Neural cell (in vitro differentiated cells): ENCODE results near the gene SLC22A14. TPM values are rescaled to one million over a fixed set of nuclear protein-coding genes. Genes with fewer than 3 reads are reported as not detected.

Experiments
- H2AFZ ChIP-seq: fragments of 200-600, 300-800 bp; sonication (generic), shearing (Covaris generic); 2 replicates; pipeline ENCODE4 v1.6.0; 2014; ENCODE audit warnings: low read depth, mild to moderate bottlenecking, antibody characterized with exemption, low read length, moderate library complexity
- H3F3A ChIP-seq: fragments of 200-600 bp; shearing (Covaris generic); 2 replicates; pipeline ENCODE4 v1.6.1; 2016; ENCODE audit warnings: mild to moderate bottlenecking, moderate library complexity, mixed read lengths, antibody characterized with exemption, low read length; ENCODE audit not compliant: insufficient read depth, poor library complexity, severe bottlenecking
- H3K27ac ChIP-seq: fragments of 200-600, 300-800 bp; sonication (generic), shearing (Covaris generic); 2 replicates; pipeline ENCODE4 v1.5.1; 2014; ENCODE audit warnings: mild to moderate bottlenecking, low read length, moderate library complexity
- H3K27me3 ChIP-seq: fragments of 300-800, 200-600 bp; sonication (generic), shearing (Covaris generic); 2 replicates; pipeline ENCODE4 v1.6.0; 2014; ENCODE audit warnings: mild to moderate bottlenecking, low read depth, low read length, moderate library complexity; ENCODE audit not compliant: insufficient read depth
- H3K36me3 ChIP-seq: fragments of 300-800, 200-600 bp; sonication (generic), shearing (Covaris generic); 2 replicates; pipeline ENCODE4 v1.5.1; 2014; ENCODE audit warnings: mild to moderate bottlenecking, antibody characterized with exemption, low read length, moderate library complexity; ENCODE audit not compliant: insufficient read depth
- H3K4me2 ChIP-seq: fragments of 300-800, 200-600 bp; sonication (generic), shearing (Covaris generic); 2 replicates; pipeline ENCODE4 v1.6.0; 2014; ENCODE audit warnings: mild to moderate bottlenecking, low read length
- H3K4me3 ChIP-seq: fragments of 300-800, 200-600 bp; sonication (generic), shearing (Covaris generic); 2 replicates; pipeline ENCODE4 v1.5.1; 2014; ENCODE audit warnings: mild to moderate bottlenecking, low read length, moderate library complexity
- H3K79me2 ChIP-seq: fragments of 200-600 bp; shearing (Covaris generic); replicated peaks from 2 replicates; pipeline ENCODE4 v1.6.0; 2014; ENCODE audit warnings: mild to moderate bottlenecking, low read length, moderate library complexity; ENCODE audit not compliant: insufficient read depth
- H3K9ac ChIP-seq: fragments of 300-800, 200-600 bp; sonication (generic), shearing (Covaris generic); 2 replicates; pipeline ENCODE4 v1.6.1; 2016; ENCODE audit warnings: mild to moderate bottlenecking, low read length, mixed read lengths
- H3K9me2 ChIP-seq: fragments of 200-600 bp; shearing (Covaris generic); 2 replicates; pipeline ENCODE4 v1.6.1; 2016; ENCODE audit warnings: mild to moderate bottlenecking, low read length, mixed read lengths; ENCODE audit not compliant: insufficient read depth
- H3K9me3 ChIP-seq: fragments of 200-600, 300-800 bp; sonication (generic), shearing (Covaris generic); 2 replicates; pipeline ENCODE4 v1.6.1; 2016; ENCODE audit warnings: mild to moderate bottlenecking, mixed run types, low read length, moderate library complexity, mixed read lengths
- H4K20me1 ChIP-seq: fragments of 200-600 bp; shearing (Covaris generic); 2 replicates; pipeline ENCODE4 v1.6.1; 2016; ENCODE audit warnings: mild to moderate bottlenecking, mixed run types; ENCODE audit not compliant: insufficient read depth
- EP300 ChIP-seq: fragments of 450-650 bp; conservative IDR thresholded peaks from 2 replicates; pipeline ENCODE4 v1.6.1; 2014; ENCODE audit warnings: antibody characterized with exemption, mild to moderate bottlenecking, moderate library complexity; ENCODE audit not compliant: poor library complexity, severe bottlenecking
- EZH2 ChIP-seq: fragments of 200-600, 300-800 bp; shearing (Covaris generic), sonication (generic); IDR thresholded peaks from 2 replicates; pipeline ENCODE4 v1.6.1; 2014; ENCODE audit warnings: antibody characterized with exemption, low read length, borderline replicate concordance, mild to moderate bottlenecking; ENCODE audit not compliant: insufficient read depth, poor library complexity, severe bottlenecking
- MXI1 ChIP-seq: fragments of 450-650 bp; conservative IDR thresholded peaks from 2 replicates; pipeline ENCODE4 v1.6.1; 2014; ENCODE audit warnings: antibody characterized with exemption, mild to moderate bottlenecking; ENCODE audit not compliant: poor library complexity, severe bottlenecking
- POLR2AphosphoS5 ChIP-seq: IDR thresholded peaks from 2 replicates; pipeline ENCODE4 v1.6.1; 2012
- RAD21 ChIP-seq: fragments of 450-650 bp; conservative IDR thresholded peaks from 2 replicates; pipeline ENCODE4 v1.6.1; 2014; ENCODE audit warnings: antibody characterized with exemption, mild to moderate bottlenecking, moderate library complexity
- REST ChIP-seq: IDR thresholded peaks from 2 replicates; pipeline ENCODE4 v1.6.1; 2012; ENCODE audit warnings: borderline replicate concordance
- SMC3 ChIP-seq: fragments of 450-650 bp; conservative IDR thresholded peaks from 2 replicates; pipeline ENCODE4 v1.6.1; 2014; ENCODE audit warnings: antibody characterized with exemption, mild to moderate bottlenecking, moderate library complexity; ENCODE audit not compliant: poor library complexity
- TAF1 ChIP-seq: IDR thresholded peaks from 2 replicates; pipeline ENCODE4 v1.6.1; 2012; ENCODE audit warnings: low read depth
- polyA plus RNA-seq: library from polyadenylated mRNA; depleted of rRNA; stranded (reverse); fragments of >200 nt; gene quantifications from 2 replicates; pipeline ENCODE4 v1.2.3, GENCODE V29; 2014
- TF ChIP-seq, protein P1 (sequence below): fragments of 450-650 bp; IDR thresholded peaks from 2 replicates; pipeline ENCODE4 v1.5.1; 2014; ENCODE audit warnings: antibody characterized with exemption, mild to moderate bottlenecking, moderate library complexity; ENCODE audit not compliant: poor library complexity, severe bottlenecking

The SLC22A14 gene
- polyA plus RNA-seq, 1 donor from 2014 or later: 0.25 TPM

DNA sequence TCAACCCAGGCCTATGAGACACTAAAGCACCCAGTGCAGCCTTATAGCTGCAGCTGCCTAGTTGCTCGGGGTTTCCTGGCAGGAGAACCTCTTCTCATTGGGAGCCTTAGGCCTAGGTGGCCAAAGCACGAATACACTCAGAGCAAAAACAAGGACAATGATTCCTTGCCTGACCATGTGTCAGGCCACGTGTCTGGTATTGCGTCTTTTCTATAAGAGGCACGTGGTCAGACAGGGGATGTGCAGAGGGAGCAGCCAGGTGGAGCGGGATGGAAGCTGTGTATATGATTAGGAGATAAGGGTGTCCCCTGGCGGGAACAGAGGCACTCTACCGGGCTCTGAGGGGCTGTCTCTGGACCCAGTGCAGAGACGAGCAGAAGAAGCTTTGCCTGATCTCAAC lies 26.4 kb downstream of the SLC22A14 start:
- Histone ChIP-seq H3K9me2 (no peaks in the 10 kb centered on the region), H3K27ac (no peak overlapping the region), H3F3A (no peaks in the 10 kb centered on the region), H3K4me3 (no peak overlapping the region), H3K36me3 (no peaks in the 10 kb centered on the region), H3K79me2 (no peaks in the 10 kb centered on the region), H3K9me3 (no peaks in the 10 kb centered on the region), H4K20me1 (no peaks in the 10 kb centered on the region), H3K9ac (no peak overlapping the region), H3K27me3 (no peaks in the 10 kb centered on the region), H2AFZ (no peak overlapping the region), H3K4me2 (no peak overlapping the region)
- TF ChIP-seq TAF1 (no peak), SMC3 (no peak), REST (no peak), RAD21 (no peak), MXI1 (no peak), EP300 (no peak), EZH2 (no peak), POLR2AphosphoS5 (no peak)
- TF ChIP-seq, protein P1, sequence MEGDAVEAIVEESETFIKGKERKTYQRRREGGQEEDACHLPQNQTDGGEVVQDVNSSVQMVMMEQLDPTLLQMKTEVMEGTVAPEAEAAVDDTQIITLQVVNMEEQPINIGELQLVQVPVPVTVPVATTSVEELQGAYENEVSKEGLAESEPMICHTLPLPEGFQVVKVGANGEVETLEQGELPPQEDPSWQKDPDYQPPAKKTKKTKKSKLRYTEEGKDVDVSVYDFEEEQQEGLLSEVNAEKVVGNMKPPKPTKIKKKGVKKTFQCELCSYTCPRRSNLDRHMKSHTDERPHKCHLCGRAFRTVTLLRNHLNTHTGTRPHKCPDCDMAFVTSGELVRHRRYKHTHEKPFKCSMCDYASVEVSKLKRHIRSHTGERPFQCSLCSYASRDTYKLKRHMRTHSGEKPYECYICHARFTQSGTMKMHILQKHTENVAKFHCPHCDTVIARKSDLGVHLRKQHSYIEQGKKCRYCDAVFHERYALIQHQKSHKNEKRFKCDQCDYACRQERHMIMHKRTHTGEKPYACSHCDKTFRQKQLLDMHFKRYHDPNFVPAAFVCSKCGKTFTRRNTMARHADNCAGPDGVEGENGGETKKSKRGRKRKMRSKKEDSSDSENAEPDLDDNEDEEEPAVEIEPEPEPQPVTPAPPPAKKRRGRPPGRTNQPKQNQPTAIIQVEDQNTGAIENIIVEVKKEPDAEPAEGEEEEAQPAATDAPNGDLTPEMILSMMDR: no peak

GRCh38 chr3:38311476-38311875 lies 29.4 kb downstream of the SLC22A14 start:
- H3K4me2 ChIP-seq: no peak overlapping the region
- H4K20me1 ChIP-seq: no peaks in the 10 kb centered on the region
- no peak overlapping the region for H3K4me3 ChIP-seq
- H3K9ac ChIP-seq: no peak overlapping the region
- TF ChIP-seq RAD21: no peak
- no peak for TF ChIP-seq MXI1
- TF ChIP-seq TAF1: no peak
- no peak for TF ChIP-seq POLR2AphosphoS5
- TF ChIP-seq EP300: no peak
- no peaks in the 10 kb centered on the region for H3K9me2 ChIP-seq
- no peaks in the 10 kb centered on the region for H3K79me2 ChIP-seq
- no peak overlapping the region for H2AFZ ChIP-seq
- H3K27me3 ChIP-seq: no peaks in the 10 kb centered on the region
- H3K9me3 ChIP-seq: no peaks in the 10 kb centered on the region
- no peaks in the 10 kb centered on the region for H3K36me3 ChIP-seq
- no peak overlapping the region for H3K27ac ChIP-seq
- H3F3A ChIP-seq: no peaks in the 10 kb centered on the region

GRCh38 chr3:38311941-38312340 lies 29.8 kb downstream of the SLC22A14 start:
- no peak overlapping the region for H3K27ac ChIP-seq
- H3K9me3 ChIP-seq: no peaks in the 10 kb centered on the region
- no peaks in the 10 kb centered on the region for H3K79me2 ChIP-seq
- H2AFZ ChIP-seq: no peak overlapping the region
- no peaks in the 10 kb centered on the region for H3K36me3 ChIP-seq
- H3K27me3 ChIP-seq: no peaks in the 10 kb centered on the region
- H3F3A ChIP-seq: no peaks in the 10 kb centered on the region
- H3K9me2 ChIP-seq: no peaks in the 10 kb centered on the region
- no peak for TF ChIP-seq REST
- no peaks in the 10 kb centered on the region for H4K20me1 ChIP-seq
- H3K9ac ChIP-seq: no peak overlapping the region
- no peak overlapping the region for H3K4me3 ChIP-seq
- no peak overlapping the region for H3K4me2 ChIP-seq
